ENCODE results near the gene RGS7.

GRCh38 chr1:241331328-241332036, 25.5 kb downstream of the RGS7 start:
- TF ChIP-seq, protein P1, sequence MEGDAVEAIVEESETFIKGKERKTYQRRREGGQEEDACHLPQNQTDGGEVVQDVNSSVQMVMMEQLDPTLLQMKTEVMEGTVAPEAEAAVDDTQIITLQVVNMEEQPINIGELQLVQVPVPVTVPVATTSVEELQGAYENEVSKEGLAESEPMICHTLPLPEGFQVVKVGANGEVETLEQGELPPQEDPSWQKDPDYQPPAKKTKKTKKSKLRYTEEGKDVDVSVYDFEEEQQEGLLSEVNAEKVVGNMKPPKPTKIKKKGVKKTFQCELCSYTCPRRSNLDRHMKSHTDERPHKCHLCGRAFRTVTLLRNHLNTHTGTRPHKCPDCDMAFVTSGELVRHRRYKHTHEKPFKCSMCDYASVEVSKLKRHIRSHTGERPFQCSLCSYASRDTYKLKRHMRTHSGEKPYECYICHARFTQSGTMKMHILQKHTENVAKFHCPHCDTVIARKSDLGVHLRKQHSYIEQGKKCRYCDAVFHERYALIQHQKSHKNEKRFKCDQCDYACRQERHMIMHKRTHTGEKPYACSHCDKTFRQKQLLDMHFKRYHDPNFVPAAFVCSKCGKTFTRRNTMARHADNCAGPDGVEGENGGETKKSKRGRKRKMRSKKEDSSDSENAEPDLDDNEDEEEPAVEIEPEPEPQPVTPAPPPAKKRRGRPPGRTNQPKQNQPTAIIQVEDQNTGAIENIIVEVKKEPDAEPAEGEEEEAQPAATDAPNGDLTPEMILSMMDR (IDR thresholded peaks at IDR 0.05), result no peak
- TF ChIP-seq POLR2A (IDR thresholded peaks at IDR 0.05) (no peak), EP300 (IDR thresholded peaks at IDR 0.05) (no peak)

Data from gastroesophageal sphincter (tissue), 3 donors.